Measurements from ENCODE around the gene TMEM132D. TPM values are rescaled to one million over a fixed set of nuclear protein-coding genes. Genes with fewer than 3 reads are reported as not detected.

The TMEM132D gene
- total and polyA plus RNA-seq, 2 of the 8 experiments (the other 6 are each of a cell fraction or from before 2014, with no cell fraction given): 3.5 to 10.1 TPM

DNA sequence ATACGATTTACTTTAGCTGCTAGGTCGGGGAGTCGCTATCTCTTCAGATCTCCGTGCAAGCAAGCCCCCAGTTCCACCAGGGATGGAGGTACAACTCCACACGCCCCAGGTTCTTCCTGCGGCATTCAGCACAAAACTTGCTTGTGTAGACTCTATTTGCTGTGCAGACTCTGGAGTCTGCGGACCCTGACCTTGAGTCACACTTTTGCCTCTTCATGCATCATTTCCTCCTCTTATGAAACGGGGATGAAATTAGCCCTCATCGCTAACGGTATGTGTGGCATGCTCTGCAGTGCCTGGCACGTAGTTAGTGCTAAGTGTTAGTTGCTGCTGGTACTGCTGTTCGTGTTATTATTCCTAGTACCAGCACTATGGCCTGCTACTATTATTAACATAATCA lies 84.4 kb downstream of the TMEM132D start:
- Histone ChIP-seq H3K9me3 (ENCODE audit: insufficient read depth in 2 of 2, low read depth in 1 of 2, low read length in 1 of 2) (no peaks in the 10 kb centered on the region), H4K8ac (ENCODE audit: extremely low read depth, insufficient read depth, low read length) (no peak overlapping the region), H2BK5ac (ENCODE audit: low read depth, low read length) (no peak overlapping the region; the same call in 1 of the 2 replicates), H4K5ac (ENCODE audit: insufficient read length, low read depth, low read length) (no peak overlapping the region), H4K91ac (replicated peaks; ENCODE audit: insufficient read length, low read length) (no peak overlapping the region), H3K36me3 (ENCODE audit: control insufficient read depth in 2 of 4, insufficient read depth in 4 of 4, low read length in 3 of 4) (no peaks in the 10 kb centered on the region; a peak in 1 of 8 replicates), H2AFZ (ENCODE audit: low read length) (no peak overlapping the region), H3K4me1 (replicated peaks in 1 of 4; ENCODE audit: control insufficient read depth in 3 of 4, insufficient read depth in 4 of 4, low read length in 3 of 4) (no peaks in the 10 kb centered on the region), H2AK5ac (ENCODE audit: low read depth, low read length) (no peak overlapping the region), H3K23me2 (ENCODE audit: low read depth, low read length) (peaks cover 11% of the 10 kb centered on the region; the same call in 1 of the 2 replicates), H3K18ac (ENCODE audit: extremely low read depth, low read length) (no peak overlapping the region), H3K4me2 (ENCODE audit: insufficient read depth in 1 of 2, low read depth in 2 of 2, low read length in 2 of 2) (no peak overlapping the region), H3K9ac (replicated peaks in 1 of 4; ENCODE audit: extremely low read depth in 1 of 4, low read depth in 3 of 4, low read length in 3 of 4) (no peak overlapping the region), H2BK20ac (ENCODE audit: low read length) (no peak overlapping the region), H2BK12ac (ENCODE audit: low read depth, low read length) (no peak overlapping the region), H4K20me1 (replicated peaks in 1 of 2; ENCODE audit: control insufficient read depth in 1 of 2, insufficient read depth in 2 of 2, low read length in 2 of 2) (peaks cover 0 to 7% of the 10 kb centered on the region in 2 experiments), H3K27ac (ENCODE audit: low read depth, low read length) (no peak overlapping the region), H3K23ac (ENCODE audit: insufficient read length) (no peak overlapping the region), H3K79me1 (ENCODE audit: low read depth, low read length) (peaks cover 9% of the 10 kb centered on the region), H3K79me2 (ENCODE audit: control insufficient read depth in 1 of 2, insufficient read depth in 2 of 2, low read length in 2 of 2) (peaks cover 0 to 9% of the 10 kb centered on the region in 2 experiments; a peak in 2 of 4 replicates), H3K4ac (replicated peaks; ENCODE audit: insufficient read length, low read depth, low read length) (no peak overlapping the region), H3K27me3 (replicated peaks in 1 of 4; ENCODE audit: control insufficient read depth in 3 of 4, extremely low read depth in 1 of 4, insufficient read depth in 3 of 4, low read length in 3 of 4) (no peaks in the 10 kb centered on the region), H2BK15ac (ENCODE audit: low read length) (peak overlapping the region; percentile 75; the same call in 1 of the 2 replicates), H3K14ac (ENCODE audit: insufficient read length) (no peak overlapping the region), H3K4me3 (ENCODE audit: extremely low read depth in 1 of 4, insufficient read depth in 2 of 4, low read depth in 3 of 4, low read length in 4 of 4) (no peak overlapping the region), H2BK120ac (replicated peaks; ENCODE audit: low read depth, low read length) (no peak overlapping the region), H3K56ac (replicated peaks; ENCODE audit: insufficient read length, low read depth, low read length) (peak overlapping the region; percentile 11)
- DNase-seq (ENCODE audit: low read depth in 1 of 2, low spot score in 2 of 2): no peak
- FAIRE-seq: no peak
- CTCF ChIA-PET (ENCODE audit: partially characterized antibody): no interaction called here
- POLR2A ChIA-PET (ENCODE audit: partially characterized antibody): no interaction called here
- TF ChIP-seq NRF1 (IDR thresholded peaks at IDR 0.05; ENCODE audit: low read depth, low read length) (no peak), EGR1 (IDR thresholded peaks at IDR 0.05; ENCODE audit: borderline replicate concordance, low read depth, low read length) (no peak)
- 96% methylated on average over 12 of the region's 12 CpGs; no CpG with 5 or more reads in 1 of the 2 experiments for WGBS, 2 experiments (ENCODE audit: extremely low coverage in 1 of 2, insufficient coverage in 1 of 2, insufficient read length in 1 of 2, insufficient replicate concordance in 2 of 2, low coverage in 1 of 2, low lambda C conversion rate in 2 of 2, missing lambda C conversion rate in 1 of 2)

All from H1 (cell line).